Astrocyte of the cerebellum (primary cell): ENCODE measurements around the gene LYG1.
"Not testable (repeated sequence)": the region's sequence is repeated elsewhere in the genome, so short reads cannot be mapped to it uniquely, and the experiment has no call there.

Experiments used
- DNase-seq: peaks from one replicate; pipeline ENCODE4 v3.0.0-alpha.2; 2011; ENCODE audit warnings: low read depth
- H3K4me3 ChIP-seq: 2 replicates; pipeline ENCODE4 v1.5.1; 2011; ENCODE audit warnings: mild to moderate bottlenecking, low read depth, low read length, moderate library complexity
- CTCF ChIP-seq: IDR thresholded peaks from 2 replicates; pipeline ENCODE4 v1.5.1; 2012; ENCODE audit warnings: low read length, low read depth, moderate library complexity, mild to moderate bottlenecking; ENCODE audit errors: missing control alignments
- in situ Hi-C: cut with HindIII; loops from 2 replicates; pipeline ENCODE4 v1.10.0; 2017; ENCODE audit warnings: low sequenced_read_pairs

LYG1 gene

GRCh38 chr2:99338029-99338585, 37.1 kb upstream of the LYG1 start:
- in situ Hi-C loops = no loop called here

GRCh38 chr2:99337113-99338028, 36.4 kb upstream of the LYG1 start, which contains the start of gene EIF5B:
Gene EIF5B (plus strand): TSS chr2:99337389. CDS start chr2:99337555, 166 bp downstream.
- peak; percentile 91 for DNase-seq
- H3K4me3 ChIP-seq = peak within 1 kb of the TSS; percentile 84
- peak; percentile 76 for TF ChIP-seq CTCF
- in situ Hi-C loops = no loop called here

More at GRCh38 chr2:99338029-99338585, 37.1 kb upstream of the LYG1 start:
- no peak for TF ChIP-seq CTCF
- H3K4me3 ChIP-seq = peak overlapping the region; percentile 84
- no peak for DNase-seq

- peak overlapping the region; percentile 84 for H3K4me3 ChIP-seq
- DNase-seq = no peak
- TF ChIP-seq CTCF = no peak
- in situ Hi-C loops = no loop called here
Observed at GRCh38 chr2:99336804-99337112, 35.8 kb upstream of the LYG1 start.

- in situ Hi-C loops = no loop called here
- H3K4me3 ChIP-seq = peak within 1 kb of the TSS; percentile 84
- TF ChIP-seq CTCF = no peak
- peak; percentile 100 for DNase-seq
Observed at GRCh38 chr2:99335911-99336803, 35.2 kb upstream of the LYG1 start, which contains the start of gene TXNDC9. Gene TXNDC9 (minus strand): TSS chr2:99336333. CDS start chr2:99333210, 3,123 bp downstream.

GRCh38 chr2:99325384-99325783, 24.4 kb upstream of the LYG1 start:
- H3K4me3 ChIP-seq = no peak overlapping the region
- no peak for DNase-seq
- in situ Hi-C loops = no loop called here
- no peak for TF ChIP-seq CTCF

GRCh38 chr2:99317873-99318200, 16.8 kb upstream of the LYG1 start:
- in situ Hi-C loops = not testable (repeated sequence)

More at GRCh38 chr2:99317873-99318200, 16.8 kb upstream of the LYG1 start:
- not testable (repeated sequence) for DNase-seq, H3K4me3 ChIP-seq
